Activated T-cell treated with anti-CD3 and anti-CD28 coated beads for 24 hours (primary cell): ENCODE results near the gene RBM15.
A peak's percentile ranks its signal among the peaks of the same experiment; 100 is the strongest.

ENCODE experiments used
- DNase-seq: peaks from one replicate; pipeline ENCODE4 v3.0.0-alpha.2; 2020; ENCODE audit warnings: low read depth

Gene RBM15, protein sequence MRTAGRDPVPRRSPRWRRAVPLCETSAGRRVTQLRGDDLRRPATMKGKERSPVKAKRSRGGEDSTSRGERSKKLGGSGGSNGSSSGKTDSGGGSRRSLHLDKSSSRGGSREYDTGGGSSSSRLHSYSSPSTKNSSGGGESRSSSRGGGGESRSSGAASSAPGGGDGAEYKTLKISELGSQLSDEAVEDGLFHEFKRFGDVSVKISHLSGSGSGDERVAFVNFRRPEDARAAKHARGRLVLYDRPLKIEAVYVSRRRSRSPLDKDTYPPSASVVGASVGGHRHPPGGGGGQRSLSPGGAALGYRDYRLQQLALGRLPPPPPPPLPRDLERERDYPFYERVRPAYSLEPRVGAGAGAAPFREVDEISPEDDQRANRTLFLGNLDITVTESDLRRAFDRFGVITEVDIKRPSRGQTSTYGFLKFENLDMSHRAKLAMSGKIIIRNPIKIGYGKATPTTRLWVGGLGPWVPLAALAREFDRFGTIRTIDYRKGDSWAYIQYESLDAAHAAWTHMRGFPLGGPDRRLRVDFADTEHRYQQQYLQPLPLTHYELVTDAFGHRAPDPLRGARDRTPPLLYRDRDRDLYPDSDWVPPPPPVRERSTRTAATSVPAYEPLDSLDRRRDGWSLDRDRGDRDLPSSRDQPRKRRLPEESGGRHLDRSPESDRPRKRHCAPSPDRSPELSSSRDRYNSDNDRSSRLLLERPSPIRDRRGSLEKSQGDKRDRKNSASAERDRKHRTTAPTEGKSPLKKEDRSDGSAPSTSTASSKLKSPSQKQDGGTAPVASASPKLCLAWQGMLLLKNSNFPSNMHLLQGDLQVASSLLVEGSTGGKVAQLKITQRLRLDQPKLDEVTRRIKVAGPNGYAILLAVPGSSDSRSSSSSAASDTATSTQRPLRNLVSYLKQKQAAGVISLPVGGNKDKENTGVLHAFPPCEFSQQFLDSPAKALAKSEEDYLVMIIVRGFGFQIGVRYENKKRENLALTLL

DNA sequence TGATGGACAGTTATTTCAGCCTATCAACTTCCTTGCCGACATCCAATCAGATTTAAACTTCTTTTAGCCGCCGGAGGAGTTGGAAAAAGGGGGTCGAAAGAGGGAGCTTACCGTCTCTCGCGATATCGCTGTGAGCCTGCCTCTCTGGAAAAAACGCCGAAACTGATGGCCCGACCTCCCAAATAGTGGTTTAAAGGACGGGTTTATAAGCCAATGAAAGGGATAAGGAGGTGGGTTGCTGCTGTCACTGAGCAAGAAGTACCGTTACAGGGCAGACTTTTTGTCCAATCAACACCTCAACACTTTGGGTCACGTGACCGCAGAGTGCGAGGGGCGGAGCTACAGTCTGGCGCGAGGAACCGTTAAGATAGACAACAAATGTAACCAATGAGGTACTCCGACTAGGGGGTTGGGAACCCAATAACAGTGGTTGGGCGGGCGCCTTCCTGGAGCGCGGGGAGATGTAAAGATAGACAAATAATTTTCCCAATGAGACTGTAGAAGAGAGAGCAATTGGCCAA, at the start of gene RBM15:
RBM15 (plus strand) TSS at position 492 of the 521 bp plus-strand sequence; CDS start at position 521, 29 bp downstream.
- DNase-seq: peak; percentile 96

DNA sequence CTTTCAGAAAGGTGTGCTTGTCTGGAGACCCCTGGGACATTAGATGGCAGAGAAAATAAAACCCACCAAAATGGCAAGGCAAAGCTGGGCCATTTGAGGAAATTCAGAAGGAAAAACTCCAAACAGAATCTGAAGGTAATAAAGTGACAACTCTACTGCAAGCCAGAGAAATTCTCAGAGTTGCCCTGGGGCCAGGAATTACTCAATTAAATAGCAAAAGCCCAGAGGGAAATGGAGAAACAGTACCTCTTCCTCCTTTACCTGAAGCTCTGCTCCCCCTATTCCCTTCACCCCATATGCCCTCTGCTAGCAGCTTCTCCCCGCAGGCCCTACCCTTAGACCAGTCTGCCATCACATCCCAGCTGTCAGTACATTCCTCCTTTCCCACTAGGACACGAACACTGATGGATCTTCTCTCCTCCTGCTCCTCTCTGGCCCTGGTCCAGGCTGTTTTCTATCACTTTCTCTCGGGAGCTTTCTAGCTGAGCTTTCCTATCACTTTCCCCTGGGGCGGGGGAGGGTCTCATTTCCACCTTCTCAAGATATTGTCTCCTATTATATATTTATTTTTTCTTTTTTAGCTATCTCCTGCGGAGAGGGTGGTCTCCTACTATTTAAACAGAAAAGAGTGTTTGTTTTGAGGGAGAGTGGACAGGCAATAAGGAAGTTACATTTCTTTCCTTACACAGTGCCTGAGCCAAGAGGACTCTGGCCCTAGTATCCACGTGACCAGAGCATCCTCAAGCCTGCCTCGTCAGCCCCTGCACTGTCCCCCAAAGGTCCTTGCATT, 47.7 kb upstream of the RBM15 start:
- no peak for DNase-seq

DNA sequence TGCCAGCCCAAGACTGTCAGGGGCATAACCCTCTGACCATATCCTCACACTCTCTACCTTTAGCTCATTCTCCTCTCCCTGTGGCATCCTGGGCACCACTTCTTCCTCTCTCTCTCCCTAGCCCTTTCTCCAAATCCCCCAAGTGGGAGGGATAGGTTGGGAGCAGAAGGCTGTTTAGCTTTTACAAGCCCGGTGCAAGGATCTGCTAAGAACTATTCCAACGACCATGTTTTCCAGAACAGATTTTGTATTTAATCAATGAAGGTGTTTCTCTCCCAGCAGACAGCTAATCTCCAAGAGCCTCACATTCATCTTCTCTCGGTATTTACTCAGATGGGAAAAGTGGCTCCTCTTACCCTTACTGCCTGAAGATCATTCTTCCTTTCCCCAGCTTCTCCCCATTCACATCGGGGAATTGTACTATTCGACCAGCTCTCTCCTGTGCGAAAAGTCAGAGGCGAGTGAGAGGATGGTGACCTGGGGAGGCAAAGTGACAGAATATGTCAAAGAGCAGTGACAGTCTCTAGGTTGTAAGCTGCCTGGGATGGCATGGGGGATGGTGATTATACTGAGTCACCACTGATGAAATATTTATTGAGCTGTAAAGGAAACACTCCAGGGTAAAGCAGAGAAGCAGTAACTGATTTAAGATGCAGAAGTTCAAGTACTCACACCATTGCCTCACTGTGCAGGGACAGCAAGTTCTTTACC, 47.0 kb upstream of the RBM15 start:
- DNase-seq: no peak

DNA sequence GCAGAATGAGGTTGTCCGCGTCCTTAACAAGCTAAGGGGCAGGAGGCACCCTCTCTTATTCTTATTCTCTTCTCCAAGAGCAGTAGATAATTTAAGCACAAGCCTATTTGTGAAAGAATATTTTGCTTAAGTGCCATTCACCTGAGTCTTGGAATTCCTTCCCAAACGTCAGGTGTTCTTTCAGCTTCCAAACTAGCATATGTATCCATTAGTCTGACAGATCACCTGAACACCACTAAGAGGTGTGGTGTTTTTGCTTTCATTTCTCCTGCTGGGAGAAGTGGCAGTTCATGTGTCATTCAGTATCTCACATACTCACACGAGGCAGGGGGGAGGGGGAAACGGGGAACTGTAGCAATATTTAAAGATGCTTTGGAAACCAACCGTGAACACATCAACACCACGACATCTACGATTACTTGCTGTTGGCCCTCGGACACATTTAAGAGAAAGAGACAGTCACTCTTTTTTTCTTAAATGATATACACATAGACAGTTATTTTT, 45.5 kb upstream of the RBM15 start:
- DNase-seq: no peak

DNA sequence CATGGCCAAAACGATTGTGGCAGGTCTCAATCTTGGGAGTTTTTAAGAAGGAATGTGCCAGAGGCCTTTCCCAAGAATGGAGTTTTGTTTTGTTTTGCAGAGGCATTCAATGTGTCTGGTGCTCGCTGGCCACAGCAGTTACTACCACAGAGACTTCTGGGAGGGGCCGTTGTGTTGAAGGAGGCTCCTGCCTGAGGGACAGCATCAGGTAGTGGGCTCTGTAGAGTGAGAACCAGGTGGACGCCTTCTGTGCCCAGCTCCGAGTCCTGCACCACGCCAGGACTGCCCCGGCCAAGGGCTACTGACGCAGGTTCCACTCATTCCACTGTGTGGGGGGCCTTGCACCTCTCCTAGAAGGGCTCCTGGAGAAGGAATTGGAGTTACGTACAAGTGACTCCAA, 44.9 kb upstream of the RBM15 start:
- DNase-seq: no peak

DNA sequence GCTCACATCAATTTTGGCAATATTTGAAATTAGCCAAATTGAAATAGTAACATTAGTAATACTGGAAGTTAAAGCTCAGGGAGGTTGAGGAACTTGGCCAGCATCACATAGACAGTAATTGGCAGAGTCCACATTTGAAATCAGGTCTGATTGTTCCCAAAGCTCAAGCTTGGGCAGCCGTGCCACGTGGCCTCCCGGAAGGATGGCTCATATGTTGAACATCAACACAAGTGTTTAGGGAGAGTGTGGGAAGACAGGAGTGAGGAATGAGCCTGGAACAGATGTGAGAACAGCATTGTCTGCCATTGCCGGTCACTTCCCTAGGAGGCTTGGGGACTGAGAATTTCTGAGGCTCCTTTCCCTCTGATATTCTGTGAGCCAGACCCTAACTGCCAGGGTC, 40.2 kb upstream of the RBM15 start:
- no peak for DNase-seq

DNA sequence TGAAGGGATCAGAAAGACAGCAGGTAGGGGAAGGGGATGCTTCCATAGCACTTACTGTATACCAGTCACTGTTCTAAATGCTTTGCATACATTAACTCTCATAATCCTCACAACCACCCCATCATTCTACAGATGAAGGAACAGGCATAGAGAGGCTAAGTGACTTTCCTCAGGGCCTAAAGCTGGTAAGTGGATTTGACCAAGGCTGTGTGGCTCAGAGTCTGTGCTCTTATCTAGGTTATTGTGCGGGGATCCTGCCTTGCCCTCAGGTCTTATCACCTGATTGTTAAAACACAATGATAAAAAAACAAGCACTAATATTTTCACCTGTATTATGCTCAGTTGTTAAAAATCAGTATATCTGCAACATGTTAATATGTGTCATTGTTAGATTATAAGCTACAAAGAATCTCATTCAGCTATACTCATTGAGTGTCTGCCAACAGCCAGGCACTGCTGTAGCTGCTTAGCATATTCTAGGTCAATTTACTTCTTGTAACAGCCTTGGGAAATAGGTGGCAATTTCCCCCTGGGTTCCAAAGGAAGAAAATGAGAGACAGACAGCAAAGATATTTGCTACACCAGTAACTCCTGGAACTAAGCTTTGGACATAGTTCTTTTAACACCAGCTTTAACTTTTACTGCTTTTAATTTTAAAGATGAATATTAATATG, 38.6 kb upstream of the RBM15 start:
- DNase-seq: no peak

DNA sequence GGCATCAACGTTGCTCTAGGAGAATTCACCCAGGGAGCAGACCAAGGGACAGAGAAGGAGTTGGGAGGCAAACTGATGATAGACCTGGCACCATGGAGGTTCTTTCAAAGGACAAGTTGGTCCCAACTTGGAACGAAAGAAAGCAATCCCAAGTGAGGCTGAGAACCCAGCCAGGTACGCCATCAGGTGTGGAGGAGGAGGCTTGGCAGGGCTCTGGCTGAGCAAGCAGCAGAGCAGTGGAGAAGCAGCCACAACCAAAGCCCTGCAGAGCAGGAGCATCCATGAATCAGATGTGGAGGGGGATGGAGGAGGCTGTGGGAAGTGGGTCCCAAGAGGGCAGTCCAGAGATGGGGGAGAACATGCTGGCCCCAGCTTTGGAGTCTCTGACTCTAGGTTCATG, 36.3 kb upstream of the RBM15 start:
- no peak for DNase-seq

DNA sequence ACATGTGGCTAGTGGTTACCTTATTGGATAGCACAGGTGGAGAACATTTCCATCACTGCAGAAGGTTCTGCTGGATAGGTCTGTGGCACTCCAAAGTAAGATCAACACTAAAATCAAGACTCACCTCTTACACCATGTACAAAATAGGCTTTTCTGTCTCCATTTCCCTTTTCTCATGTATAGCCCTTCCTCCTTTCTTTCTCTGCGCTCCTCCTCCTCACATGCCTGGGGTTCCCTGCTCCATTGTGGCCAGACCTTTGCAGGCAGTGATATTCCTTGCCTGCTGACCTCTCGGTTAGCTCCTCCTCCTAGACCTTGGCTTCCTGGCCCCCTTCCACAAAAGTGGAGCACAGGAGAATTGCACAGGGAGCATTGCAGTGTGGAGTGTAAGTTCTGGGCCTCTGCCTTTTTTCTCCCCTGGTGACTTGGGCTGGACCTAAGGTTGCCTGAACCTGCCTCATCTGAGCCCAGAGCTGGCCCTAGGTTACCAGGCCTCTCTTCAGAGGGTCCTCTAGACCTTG, 33.2 kb upstream of the RBM15 start:
- no peak for DNase-seq

DNA sequence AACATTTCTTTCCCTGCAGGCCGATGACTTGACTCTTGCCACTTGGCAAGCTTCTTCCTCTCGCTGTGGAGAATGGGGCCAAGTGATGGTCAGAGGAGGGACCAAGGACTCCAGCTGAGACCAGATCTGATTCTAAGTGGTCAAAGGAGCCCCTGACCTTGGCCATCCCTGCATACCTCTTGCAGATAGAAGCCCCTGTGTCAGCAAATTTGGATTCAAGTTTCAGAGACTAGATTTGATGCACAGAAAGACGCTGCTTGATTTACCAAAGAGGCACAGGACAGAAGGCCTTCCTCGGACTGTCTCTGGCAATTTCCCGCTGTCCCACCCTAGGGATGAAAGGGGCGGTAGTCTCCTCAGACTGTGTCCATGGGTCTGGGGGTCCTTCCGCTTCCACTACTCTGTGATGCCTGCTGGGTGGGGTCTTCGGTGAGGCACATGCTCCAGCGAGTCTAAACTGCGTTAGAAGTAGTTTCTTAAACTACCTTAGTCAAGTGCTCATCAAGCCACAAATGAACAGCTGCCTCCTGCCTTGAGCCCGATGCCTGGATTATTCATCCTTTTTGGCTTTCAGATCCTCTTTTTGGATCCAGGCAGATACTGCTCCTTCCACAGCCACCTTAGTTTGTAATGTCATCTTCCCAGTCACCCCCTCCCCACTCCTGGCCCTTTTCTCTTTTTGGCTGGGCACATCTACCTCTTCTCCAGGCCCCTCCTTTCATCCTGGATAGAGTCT, 31.8 kb upstream of the RBM15 start:
- DNase-seq: no peak

DNA sequence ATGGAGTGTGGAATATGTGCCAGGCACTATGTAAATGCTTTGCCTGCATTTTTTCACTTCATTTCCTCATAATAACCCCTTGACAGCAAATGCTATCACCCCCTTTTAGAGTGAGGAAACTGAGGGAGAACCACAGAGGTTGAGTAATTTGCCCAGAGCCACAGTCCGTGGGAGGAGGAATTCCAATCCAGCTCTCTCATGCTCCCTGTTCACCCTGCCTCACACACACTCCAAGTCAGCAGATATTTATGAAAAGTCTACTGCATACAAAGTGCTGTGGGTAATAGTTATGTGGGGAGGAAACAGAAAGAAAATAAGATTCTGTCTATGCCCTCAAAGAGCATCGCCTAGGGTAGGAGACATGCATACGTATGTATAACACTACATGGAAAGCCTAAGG, 30.9 kb upstream of the RBM15 start:
- DNase-seq: no peak

DNA sequence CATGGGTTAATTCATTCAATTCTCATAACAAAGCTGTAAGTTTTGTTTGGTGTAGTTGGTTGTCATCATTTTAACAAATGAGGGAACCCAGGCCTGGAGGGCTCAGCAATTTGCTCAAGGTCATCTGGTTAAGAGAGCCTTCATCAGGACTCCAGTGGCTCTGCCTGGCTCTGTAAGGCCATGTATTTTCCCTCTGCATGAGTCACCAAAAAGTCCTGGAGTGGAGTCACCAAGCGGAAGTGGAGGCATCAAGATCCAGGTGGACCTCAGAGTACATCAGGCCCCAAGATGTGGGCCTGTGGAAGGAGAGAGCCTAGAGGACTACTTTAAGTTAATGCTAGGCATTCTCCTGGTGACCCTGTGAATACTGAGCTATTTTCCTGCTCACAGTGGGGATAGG, 30.0 kb upstream of the RBM15 start:
- DNase-seq: no peak

DNA sequence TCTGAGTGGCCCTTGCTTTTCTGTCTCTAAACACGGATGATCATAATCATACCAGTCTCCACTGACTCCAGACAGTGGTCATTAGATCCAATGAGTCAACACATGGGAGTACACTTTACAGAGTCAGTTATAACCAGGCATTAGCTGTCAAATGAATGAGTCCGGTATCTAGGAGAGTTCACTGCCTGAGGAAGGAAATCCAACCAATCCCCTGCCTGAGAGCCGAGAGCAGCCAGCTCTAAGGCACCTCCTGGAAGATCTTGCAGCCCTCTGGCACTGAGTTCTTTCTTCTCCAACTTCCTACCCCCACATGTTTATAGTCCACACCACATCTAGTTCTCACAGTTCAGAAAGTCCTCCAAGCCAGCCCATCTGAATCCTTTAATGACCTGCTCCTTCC, 29.4 kb upstream of the RBM15 start:
- DNase-seq: no peak

DNA sequence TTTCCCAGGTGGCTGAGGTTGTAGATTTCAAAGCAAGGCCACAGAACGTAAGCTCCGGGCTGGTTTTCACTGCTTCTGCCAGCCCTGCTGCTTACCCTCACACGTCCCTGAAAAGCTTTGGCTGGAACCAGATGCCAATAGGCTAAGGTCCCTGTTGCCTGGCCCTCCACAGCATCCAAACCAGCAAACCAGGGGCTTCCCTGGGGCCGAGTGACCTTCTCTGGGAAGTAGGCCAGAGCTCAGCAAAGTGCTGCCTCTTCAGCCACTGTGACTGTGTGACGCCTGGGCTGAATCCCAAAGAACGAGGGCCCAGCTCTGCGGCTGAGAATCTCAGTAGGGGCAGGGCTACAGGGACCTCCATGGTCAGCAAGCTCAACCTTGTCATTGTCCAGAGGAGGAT, 28.9 kb upstream of the RBM15 start:
- no peak for DNase-seq

DNA sequence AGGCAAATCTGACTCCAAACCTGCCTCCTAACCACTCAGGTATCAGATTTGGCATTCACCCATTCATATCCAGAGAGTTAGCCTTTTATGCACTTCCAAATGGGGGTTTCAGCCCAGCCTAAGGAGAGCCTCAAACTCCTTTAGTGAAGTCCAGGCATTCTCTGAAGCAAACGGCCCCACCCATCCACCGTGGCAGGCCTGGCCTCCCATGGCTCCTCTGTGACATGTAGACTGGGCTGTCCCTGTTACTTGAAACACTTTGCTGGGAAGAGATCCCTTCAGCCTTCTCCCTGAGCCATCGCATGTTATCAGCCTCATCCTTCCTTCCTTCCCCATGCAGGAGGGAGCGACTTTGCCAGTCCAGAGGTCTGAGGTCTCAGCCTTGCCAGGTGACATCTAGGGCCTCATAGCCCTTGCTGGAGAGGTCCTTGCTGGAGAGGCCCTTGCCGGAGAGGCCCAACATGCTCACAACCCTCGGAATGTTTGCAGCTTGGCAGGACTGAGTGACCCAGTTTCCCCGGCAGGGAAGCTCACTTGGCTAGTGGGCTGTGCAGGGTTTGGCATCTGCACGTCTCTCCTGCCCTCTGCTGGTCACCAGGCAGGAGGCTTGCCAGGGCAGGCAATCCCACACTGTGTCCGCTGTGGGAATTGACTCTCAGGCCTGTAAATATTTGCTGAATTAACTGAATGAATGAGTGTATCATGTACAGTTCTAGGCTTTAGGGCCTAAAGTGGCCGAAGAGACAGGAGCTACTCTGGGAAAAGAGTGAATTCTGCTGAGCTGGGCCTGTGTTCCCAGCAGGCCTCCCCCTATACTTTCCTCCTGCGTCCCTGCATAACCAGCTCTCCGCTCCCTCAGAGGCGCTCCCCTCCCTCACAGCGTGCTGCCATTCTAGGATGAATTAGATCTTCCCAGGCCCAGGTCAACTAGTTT, 26.7 kb upstream of the RBM15 start:
- peak; percentile 73 for DNase-seq

DNA sequence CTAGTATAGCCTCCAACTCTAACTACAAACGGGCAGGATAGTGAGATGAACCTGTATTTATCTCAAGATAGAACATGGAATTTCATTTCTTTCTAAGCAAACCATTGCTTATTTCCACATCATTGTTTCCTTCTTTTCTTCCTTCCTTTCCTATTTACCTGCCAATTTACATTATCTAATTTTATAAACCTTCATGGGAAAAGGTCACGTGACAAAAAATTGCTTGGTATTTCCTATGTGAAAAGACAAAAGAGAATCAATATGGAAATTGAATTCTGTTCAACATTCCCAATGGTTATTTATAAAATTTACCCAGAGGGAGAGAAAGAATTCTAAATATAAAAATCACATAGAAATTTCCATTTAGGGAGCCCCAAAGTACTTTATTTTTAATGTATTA, 22.4 kb upstream of the RBM15 start:
- DNase-seq: no peak

DNA sequence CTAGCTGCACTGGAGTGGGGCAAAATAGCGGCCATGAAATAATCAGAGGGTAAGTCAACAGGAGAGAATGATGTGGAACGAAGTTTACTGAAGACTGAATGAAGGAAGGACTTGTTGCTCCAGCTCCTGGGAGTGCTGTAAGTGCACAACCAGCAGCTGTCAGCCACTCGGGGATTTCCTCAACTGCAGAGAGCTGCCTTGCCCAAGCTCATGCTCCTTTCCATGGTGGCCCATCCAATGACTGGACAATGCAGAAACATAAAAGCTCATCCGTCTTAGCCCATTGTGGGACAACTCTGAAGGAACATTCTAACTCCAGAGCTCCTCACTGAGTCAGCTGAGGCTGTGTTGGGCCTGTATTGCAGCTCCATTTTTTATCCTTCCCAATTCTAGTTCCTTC, 21.1 kb upstream of the RBM15 start:
- no peak for DNase-seq

DNA sequence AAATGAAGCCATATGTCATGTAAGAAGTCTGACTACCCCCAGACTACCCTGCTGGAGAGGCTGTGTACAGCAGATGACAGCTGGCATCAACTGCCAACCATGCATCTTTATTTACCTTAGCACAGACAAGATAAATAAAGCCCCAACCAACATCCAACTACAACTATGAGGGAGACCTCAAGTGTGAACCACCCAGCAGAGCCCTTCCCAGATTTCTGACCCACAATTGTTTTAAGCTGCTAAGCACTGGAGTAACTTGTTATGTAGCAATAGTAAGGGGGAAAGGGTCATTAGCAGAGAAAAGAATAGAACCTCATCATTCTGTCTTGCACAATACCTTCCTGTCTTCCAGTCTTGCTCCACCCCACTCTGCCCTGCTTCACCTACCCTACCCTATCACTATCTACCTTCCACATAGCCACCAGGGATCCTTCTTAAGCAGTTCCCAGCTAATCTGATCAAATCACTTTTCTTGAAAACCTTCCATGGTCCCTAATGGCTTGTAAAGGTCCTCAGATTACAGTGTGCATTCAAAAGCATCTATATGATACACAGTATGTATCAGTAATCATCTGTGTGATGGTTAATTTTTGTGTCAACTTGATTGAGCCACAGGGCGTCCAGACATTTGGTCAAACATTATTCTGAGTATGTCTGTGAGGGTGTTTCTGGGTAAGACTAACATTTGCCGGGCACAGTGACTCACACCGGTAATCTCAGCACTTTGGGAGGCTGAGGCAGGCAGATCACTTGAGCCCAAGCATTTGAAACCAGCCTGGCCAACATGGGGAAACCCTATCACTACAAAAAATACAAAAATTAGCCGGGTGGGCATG, 19.6 kb upstream of the RBM15 start:
- no peak for DNase-seq
